GM18505 (cell line): Measurements from ENCODE around the gene FAM168A.

Source experiments
- ATAC-seq: cut with Tn5 transposase; IDR thresholded peaks from one replicate; pipeline ENCODE4 v1.9.1; 2021; ENCODE audit not compliant: unreplicated experiment
- POLR2A ChIP-seq: IDR thresholded peaks from 4 replicates; pipeline ENCODE4 v1.6.1; 2011; ENCODE audit warnings: borderline replicate concordance; ENCODE audit not compliant: insufficient read depth, insufficient read length; ENCODE audit errors: extremely low read depth

FAM168A gene

GRCh38 chr11:73467505-73467904 is 130.4 kb downstream of the FAM168A start:
- ATAC-seq = no peak
- no peak for TF ChIP-seq POLR2A

- no peak for ATAC-seq
Observed at GRCh38 chr11:73466643-73467042, 131.3 kb downstream of the FAM168A start.

GRCh38 chr11:73465871-73466270 is 132.0 kb downstream of the FAM168A start:
- no peak for ATAC-seq

More at GRCh38 chr11:73466643-73467042, 131.3 kb downstream of the FAM168A start:
- no peak for TF ChIP-seq POLR2A

GRCh38 chr11:73465023-73465675 is 132.8 kb downstream of the FAM168A start:
- no peak for ATAC-seq
- TF ChIP-seq POLR2A = no peak

More at GRCh38 chr11:73465871-73466270, 132.0 kb downstream of the FAM168A start:
- TF ChIP-seq POLR2A = no peak

GRCh38 chr11:73464347-73464746 is 133.6 kb downstream of the FAM168A start:
- no peak for TF ChIP-seq POLR2A
- no peak for ATAC-seq

GRCh38 chr11:73463359-73463758 is 134.6 kb downstream of the FAM168A start:
- no peak for ATAC-seq
- TF ChIP-seq POLR2A = no peak

- no peak for ATAC-seq
- no peak for TF ChIP-seq POLR2A
Observed at GRCh38 chr11:73461964-73462363, 135.9 kb downstream of the FAM168A start.

GRCh38 chr11:73461335-73461840 is 136.5 kb downstream of the FAM168A start:
- TF ChIP-seq POLR2A = no peak
- no peak for ATAC-seq

- no peak for ATAC-seq
- TF ChIP-seq POLR2A = no peak
Observed at GRCh38 chr11:73458201-73458600, 139.7 kb downstream of the FAM168A start.

- ATAC-seq = no peak
- TF ChIP-seq POLR2A = no peak
Observed at GRCh38 chr11:73454987-73455386, 142.9 kb downstream of the FAM168A start.

- TF ChIP-seq POLR2A = no peak
- no peak for ATAC-seq
Observed at GRCh38 chr11:73453562-73453961, 144.3 kb downstream of the FAM168A start.

GRCh38 chr11:73452726-73453125 is 145.2 kb downstream of the FAM168A start:
- no peak for TF ChIP-seq POLR2A
- no peak for ATAC-seq

- ATAC-seq = no peak
- TF ChIP-seq POLR2A = no peak
Observed at GRCh38 chr11:73451896-73452295, 146.0 kb downstream of the FAM168A start.

GRCh38 chr11:73446766-73447165 is 151.1 kb downstream of the FAM168A start:
- no peak for TF ChIP-seq POLR2A

More at GRCh38 chr11:73446766-73447165, 151.1 kb downstream of the FAM168A start:
- no peak for ATAC-seq
